ENCODE results near the gene ZNF415.
"Not testable (repeated sequence)": the region's sequence is repeated elsewhere in the genome, so short reads cannot be mapped to it uniquely, and the experiment has no call there.

ZNF415 gene

GRCh38 chr19:53102206-53102755 is 30.4 kb downstream of the ZNF415 start:
- DNase-seq = no peak

GRCh38 chr19:53101518-53101917 is 31.2 kb downstream of the ZNF415 start:
- DNase-seq = no peak

DNA sequence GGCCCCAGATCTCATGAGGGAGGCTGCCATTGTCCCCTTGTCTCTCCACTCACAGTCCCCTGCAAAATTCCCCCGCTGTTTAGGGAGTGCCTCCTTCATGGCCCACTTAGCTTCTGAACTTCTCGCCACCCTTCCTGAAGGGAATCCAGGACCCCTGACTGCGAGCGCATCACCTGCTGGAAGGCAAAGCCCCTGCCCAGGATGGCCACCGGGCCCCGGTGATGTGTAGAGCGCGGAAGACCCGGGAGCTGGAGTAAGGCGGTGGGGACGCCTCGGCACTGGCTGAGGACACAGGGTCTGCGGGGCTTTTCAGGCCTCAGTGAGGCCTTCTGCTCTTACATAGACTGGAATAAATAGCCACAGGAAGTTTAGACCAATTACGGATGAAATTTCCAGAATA is 34.1 kb downstream of the ZNF415 start:
- not testable (repeated sequence) for DNase-seq

GRCh38 chr19:53096982-53097690 is 35.6 kb downstream of the ZNF415 start:
- not testable (repeated sequence) for DNase-seq

DNA sequence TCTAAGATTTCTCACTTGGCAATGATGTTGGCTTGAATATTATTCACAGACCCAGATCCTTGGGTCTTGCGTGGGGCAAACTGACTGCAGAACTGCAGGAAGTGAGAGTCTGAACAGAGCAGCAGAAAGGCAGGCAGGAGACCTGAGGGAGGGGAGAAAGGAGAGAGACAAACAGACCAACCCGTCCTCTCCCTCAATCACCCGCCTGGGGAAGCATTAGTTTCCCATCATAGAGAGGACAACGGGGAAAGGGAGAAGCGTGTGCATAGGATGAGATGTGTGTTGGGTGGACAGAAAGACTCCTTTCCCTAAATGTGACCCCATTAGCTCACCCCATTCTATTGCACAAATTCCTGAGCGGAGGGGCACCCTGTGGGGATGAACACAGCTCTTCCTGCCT is 36.1 kb downstream of the ZNF415 start:
- not testable (repeated sequence) for DNase-seq

DNA sequence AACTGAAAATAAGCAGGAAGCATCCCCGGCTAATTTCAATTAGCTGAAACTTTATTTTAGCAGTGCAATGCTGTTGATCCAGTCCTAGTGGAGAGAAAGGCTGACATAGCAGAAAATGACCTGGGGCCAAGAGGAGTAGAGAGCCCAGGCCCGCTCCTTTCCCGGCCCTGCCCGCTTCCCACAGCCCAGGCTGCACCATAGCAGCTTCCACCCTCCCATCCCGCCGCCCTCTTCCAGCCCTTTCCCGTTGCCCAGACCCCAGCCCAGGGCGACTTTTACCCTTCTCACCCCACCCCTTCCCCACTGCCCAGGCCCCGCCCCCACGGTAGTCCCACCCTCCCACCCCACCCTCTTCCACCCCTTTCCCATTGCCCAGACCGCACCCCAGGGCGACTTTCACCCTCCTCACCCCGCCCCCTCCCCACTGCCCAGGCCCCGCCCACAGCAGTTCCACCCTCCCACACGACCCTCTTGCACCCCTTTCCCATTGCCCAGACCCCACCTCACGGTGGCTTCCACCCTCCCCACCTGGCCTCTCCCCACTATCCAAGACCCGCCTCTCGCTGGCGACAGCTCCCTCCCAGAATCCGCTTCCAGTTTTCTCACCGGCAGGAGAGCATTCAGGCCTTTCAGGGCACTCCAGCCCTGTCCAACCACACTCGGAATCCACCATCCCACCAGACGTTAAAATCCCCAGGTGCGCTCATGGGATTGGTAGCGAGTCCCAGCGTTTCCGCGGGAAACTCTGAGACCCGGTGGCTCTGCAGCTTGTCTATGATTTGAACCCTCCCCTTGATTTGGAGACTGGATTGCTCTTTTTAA is 37.7 kb downstream of the ZNF415 start:
- no peak for DNase-seq

- DNase-seq = no peak
Measured at GRCh38 chr19:53092723-53093122, 40.0 kb downstream of the ZNF415 start.

- DNase-seq = no peak
Measured at GRCh38 chr19:53091413-53092254, 41.1 kb downstream of the ZNF415 start.

GRCh38 chr19:53088091-53088490 is 44.6 kb downstream of the ZNF415 start:
- DNase-seq = no peak

GRCh38 chr19:53086949-53087348 is 45.8 kb downstream of the ZNF415 start:
- no peak for DNase-seq

DNA sequence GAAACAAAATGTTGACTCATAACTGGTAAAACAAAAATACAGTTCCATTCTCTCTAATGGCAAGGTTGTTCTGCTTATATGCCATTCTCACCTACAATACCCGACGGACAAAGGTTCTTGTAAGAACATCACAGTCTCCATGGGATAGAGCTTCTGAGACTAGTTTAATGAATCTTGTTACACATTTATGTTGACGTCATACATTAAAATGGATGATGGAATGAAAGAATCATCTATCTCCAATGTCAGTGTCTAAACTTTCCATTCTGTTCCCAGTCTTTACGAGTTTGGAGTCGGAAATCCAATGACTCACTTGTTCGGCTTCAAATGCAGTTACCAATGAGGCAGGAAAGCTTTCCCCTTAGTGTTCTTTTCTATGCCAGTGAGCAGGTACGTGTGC is 47.2 kb downstream of the ZNF415 start:
- DNase-seq = no peak

DNA sequence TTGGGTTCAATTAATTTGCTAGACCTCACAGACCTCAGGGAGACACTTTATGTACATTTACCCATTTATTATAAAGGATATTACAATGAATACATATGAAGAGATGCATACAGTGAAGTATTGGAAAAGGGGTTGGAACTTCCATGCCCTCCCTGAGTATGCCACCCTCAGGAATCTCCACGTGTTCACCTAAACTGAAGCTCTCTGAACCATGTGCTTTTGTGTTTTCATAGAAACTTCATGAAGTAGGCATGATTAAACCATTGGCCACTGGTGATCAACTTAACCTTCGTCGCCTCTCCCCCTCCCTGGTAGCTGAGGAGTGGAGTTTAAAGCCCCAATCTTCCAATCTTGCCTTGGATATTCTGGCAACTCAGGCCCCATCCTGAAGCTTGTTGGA is 49.8 kb downstream of the ZNF415 start:
- no peak for DNase-seq

GRCh38 chr19:53079313-53079924 is 53.3 kb downstream of the ZNF415 start:
- DNase-seq = no peak

DNA sequence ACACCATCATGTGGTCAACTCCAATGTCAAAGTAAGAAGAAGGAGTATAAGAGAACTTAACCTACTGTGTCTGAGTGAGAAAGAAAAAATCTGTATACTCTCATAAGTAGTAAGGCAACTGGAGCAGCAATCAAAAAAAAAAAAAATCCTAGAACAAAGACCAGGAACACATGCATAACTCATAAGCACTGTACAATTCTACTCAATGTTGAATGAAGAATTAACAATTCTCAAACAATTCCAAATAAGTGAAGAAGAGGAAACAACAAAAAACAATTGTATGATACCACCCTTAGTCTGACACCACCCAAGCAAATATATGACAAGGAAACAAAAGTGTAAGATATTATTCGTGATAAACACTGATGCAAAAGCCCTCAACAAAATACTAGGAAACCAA is 54.0 kb downstream of the ZNF415 start:
- no peak for DNase-seq

GRCh38 chr19:53076984-53077383 is 55.7 kb downstream of the ZNF415 start:
- DNase-seq = no peak

GRCh38 chr19:53068834-53069233 is 63.9 kb downstream of the ZNF415 start:
- no peak for DNase-seq

DNA sequence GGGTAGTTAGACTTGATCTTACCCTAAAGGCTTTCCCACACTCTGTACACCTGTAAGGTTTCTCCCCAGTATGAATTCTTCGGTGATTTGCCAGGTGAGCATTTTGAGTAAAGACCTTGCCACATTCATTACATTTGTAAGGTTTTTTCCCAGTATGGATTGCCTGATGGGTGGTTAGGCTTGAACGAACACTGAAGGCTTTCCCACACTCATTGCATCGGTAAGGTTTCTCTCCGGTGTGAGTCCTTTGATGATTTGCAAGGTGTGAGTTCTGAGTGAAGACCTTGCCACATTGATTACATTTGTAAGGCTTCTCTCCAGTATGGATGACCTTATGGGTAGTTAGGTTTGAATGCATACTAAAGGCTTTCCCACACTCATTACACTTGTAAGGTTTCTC is 64.5 kb downstream of the ZNF415 start:
- DNase-seq = no peak

- no peak for DNase-seq
Measured at GRCh38 chr19:53057904-53058580, 74.7 kb downstream of the ZNF415 start.

Measured in bone marrow (tissue), 2 donors.